Heart left ventricle (tissue), 16 donors: ENCODE measurements around the gene LASP1. TPM values are rescaled to one million over a fixed set of nuclear protein-coding genes. Genes with fewer than 3 reads are reported as not detected.
A peak's percentile ranks its signal among the peaks of the same experiment; 100 is the strongest.
"Not testable (repeated sequence)": the region's sequence is repeated elsewhere in the genome, so short reads cannot be mapped to it uniquely, and the experiment has no call there.

Experiments used
- ATAC-seq, 4 donors: fragments of 200-7000 bp; cut with Tn5 transposase; one replicate each; pipeline ENCODE4 v1.9.1; 2020 to 2022; ENCODE audit warnings: moderate library complexity in 4 of 4, mild to moderate bottlenecking in 3 of 4, moderate number of reproducible peaks in 1 of 4
- DNase-seq, 5 donors: peaks; one replicate each; pipeline ENCODE4 v3.0.0-alpha.2; 2020
- H3K27ac ChIP-seq, 12 donors: fragments of 200-600 bp; sonication (generic) in 4 of 12; one replicate each; pipeline versions ENCODE4 v1.5.0 to v1.8.0; 2016 to 2022; ENCODE audit warnings: mild to moderate bottlenecking in 2 of 12
- H3K27me3 ChIP-seq, 9 donors: fragments of 200-600 bp; sonication (generic) in 2 of 9; one replicate each; pipeline versions ENCODE4 v1.5.1 to v1.8.0; 2016 to 2022; ENCODE audit warnings: mild to moderate bottlenecking in 3 of 9
- H3K36me3 ChIP-seq, 9 donors: fragments of 200-600 bp; sonication (generic) in 2 of 9; one replicate each; pipeline versions ENCODE4 v1.5.0 to v1.8.0; 2018 to 2022; ENCODE audit warnings: mild to moderate bottlenecking in 2 of 9
- H3K4me1 ChIP-seq, 12 donors: fragments of 200-600 bp; sonication (generic) in 4 of 12; one replicate each; pipeline versions ENCODE4 v1.5.0 to v1.8.0; 2016 to 2022; ENCODE audit warnings: mild to moderate bottlenecking in 3 of 12
- H3K4me3 ChIP-seq, 12 donors: fragments of 200-600 bp; sonication (generic) in 4 of 12; one replicate each; pipeline versions ENCODE4 v1.5.0 to v1.8.0; 2017 to 2022; ENCODE audit warnings: mild to moderate bottlenecking in 9 of 12, moderate library complexity in 4 of 12
- H3K9me3 ChIP-seq, 12 donors: fragments of 200-600 bp; sonication (generic) in 4 of 12; one replicate each; pipeline versions ENCODE4 v1.5.0 to v1.8.0; 2016 to 2022; ENCODE audit warnings: mild to moderate bottlenecking in 1 of 12
- CTCF ChIP-seq, 12 donors: fragments of 200-600 bp; sonication (generic) in 4 of 12; IDR thresholded peaks; one replicate each; pipeline versions ENCODE4 v1.5.0 to v1.8.0; 2018 to 2022; ENCODE audit warnings: antibody characterized with exemption in 12 of 12, mild to moderate bottlenecking in 5 of 12
- POLR2A ChIP-seq, 2 donors: fragments of 450-650 bp; IDR thresholded peaks; one replicate each; pipeline ENCODE4 v1.6.1; 2017; ENCODE audit warnings: antibody characterized with exemption in 2 of 2, mild to moderate bottlenecking in 2 of 2, moderate library complexity in 2 of 2
- WGBS, 4 donors: extraction: QIAGEN DNeasy Blood & Tissue Kit in 2 of 4; methylation state at CpG; one replicate each; pipeline versions ENCODE4 v1.1.5 to v1.1.7; 2013 to 2018; 5-methylcytosine and 5-hydroxymethylcytosine counted together
- intact Hi-C, 10 donors: fragments of 100-400 bp; cut with DNase I; formaldehyde crosslinking; loops; one replicate each; pipeline versions ENCODE4 v1.11.1 to v1.14.2; 2022
- polyA plus RNA-seq, 2 donors: library from polyadenylated mRNA; stranded (reverse); fragments of 200-250 nt; gene quantifications; one replicate each; pipeline ENCODE4 v1.2.3, GENCODE V29; 2013
- total RNA-seq, 9 donors: library from RNA; depleted of rRNA in 2 of 9; stranded (reverse); fragments of >200 nt in 2 of 9; fragmentation: NEBNext Ultra II Directional in 3 of 9; extraction: Animal tissue kit (Norgen Biotek cat#: 25700) in 3 of 9; gene quantifications; one replicate each; pipeline versions ENCODE4 v1.1.0 to v1.2.4, GENCODE V29; 2016 to 2023
- donor health status: ischemic (EF 13 %, LVEDD 7.1; RV severe dilation, severe dysfunction).
- donor health status: healthy with polysubstance abuse.
- donor health status: DM: no; HTN: yes; CAD: no.
- donor health status: DM: no; HTN: no; CAD: no.
- donor health status: ischemic (EF 25% LVEDD 6.9; RV normal size, moderate dysfunction).
- donor health status: ischemic (EF 25% LVEDD 5.7; RV mildly dilated, moderate dysfunction).
- donor health status: healthy.
- donor health status: DM: yes; HTN: yes; CAD: no.
- donor health status: ischemic (EF 35%, LVEDD 5.7; RV mildly dilated, moderate dysfunction).
- donor health status: nonischemic (EF 11% LVEDD 7.7; RV severe dilation, severe dysfunction).
- donor health status: DM: yes; HTN: yes; CAD: no.
- donor health status: PGD.
- donor health status: ischemic (EF 29% LVEDD 5.4; RV normal size, mild dysfunction).
- donor health status: nonischemic (EF 23%, LVEDD 6.1; RV moderate dilation, normal function).

The LASP1 gene
- total and polyA plus RNA-seq, 11 donors, result 18.2 to 88.2 (median 26.7) TPM

- Histone ChIP-seq H3K27ac (peak overlapping the region in 11 of 12 donors; percentile 1 to 84 (median 44)), H3K4me1 (peaks cover 3 to 67% (median 47%) of the 10 kb centered on the region in 12 donors), H3K36me3 (peaks cover 0 to 31% (median 23%) of the 10 kb centered on the region in 9 donors), H3K27me3 (no peaks in the 10 kb centered on the region), H3K4me3 (no peak overlapping the region), H3K9me3 (no peaks in the 10 kb centered on the region)
- ATAC-seq (peak; percentile 26 to 70 (median 66)), DNase-seq (peak in 4 of 5 donors; percentile 79 to 89 (median 82))
- 50 to 69% (median 63%) methylated on average over 5 to 6 of the region's 6 CpGs for WGBS, 4 donors
- TF ChIP-seq POLR2A (IDR thresholded peaks at IDR 0.05) (no peak), CTCF (IDR thresholded peaks at IDR 0.05) (no peak)
- intact Hi-C loops, result loop anchor here in 4 of 10 donors (2.0 to 5.0 kb wide), 3 partner anchors 40 to 52 kb away; partner anchors contain the start of gene LASP1 (in 3 of the 4)
Observed at GRCh38 chr17:38922538-38923297, 52.9 kb downstream of the LASP1 start.

- H3K4me1 ChIP-seq, result peaks cover under 1 to 54% (median 34%) of the 10 kb centered on the region in 12 donors
- peak within 1 kb of the TSS in 6 of 12 donors; percentile 9 to 47 (median 24) for H3K4me3 ChIP-seq
- ATAC-seq (peak in 3 of 4 donors; percentile 29 to 52 (median 51)), DNase-seq (peak in 3 of 5 donors; percentile 43 to 75 (median 75))
- H3K27me3 ChIP-seq, result no peaks in the 10 kb centered on the region
- WGBS, 4 donors, result 43 to 57% (median 51%) methylated on average over 13 to 14 of the region's 14 CpGs
- H3K27ac ChIP-seq, result peak within 1 kb of the TSS in 9 of 12 donors; percentile 19 to 79 (median 47)
- peaks cover 0 to 3% (median 0%) of the 10 kb centered on the region in 9 donors for H3K36me3 ChIP-seq
- no peaks in the 10 kb centered on the region for H3K9me3 ChIP-seq
- TF ChIP-seq POLR2A (IDR thresholded peaks at IDR 0.05), result no peak
- TF ChIP-seq CTCF (IDR thresholded peaks at IDR 0.05), result no peak
- intact Hi-C loops, result no loop called here
Observed at GRCh38 chr17:38925263-38925995, 55.6 kb downstream of the LASP1 start, which contains the start of gene LASP1NB. TSS of gene LASP1NB (plus strand) at chr17:38925614.

- peak overlapping the region in 1 of 12 donors; percentile 47 for H3K4me3 ChIP-seq
- no peaks in the 10 kb centered on the region for H3K36me3 ChIP-seq
- ATAC-seq (no peak), DNase-seq (no peak)
- H3K27ac ChIP-seq, result peak overlapping the region in 9 of 12 donors; percentile 11 to 79 (median 47)
- H3K9me3 ChIP-seq, result no peaks in the 10 kb centered on the region
- no peaks in the 10 kb centered on the region for H3K27me3 ChIP-seq
- TF ChIP-seq CTCF (IDR thresholded peaks at IDR 0.05) (no peak), POLR2A (IDR thresholded peaks at IDR 0.05) (no peak)
- intact Hi-C loops, result no loop called here
- H3K4me1 ChIP-seq, result peaks cover 0 to 43% (median 23%) of the 10 kb centered on the region in 12 donors
- WGBS, 4 donors, result 62 to 74% (median 72%) methylated on average over 2 of the region's 2 CpGs
Observed at GRCh38 chr17:38926293-38927070, 56.6 kb downstream of the LASP1 start.

GRCh38 chr17:38930782-38931181, 60.9 kb downstream of the LASP1 start:
- H3K36me3 ChIP-seq, intact Hi-C loops, ATAC-seq, DNase-seq, H3K4me3 ChIP-seq, H3K27me3 ChIP-seq, H3K27ac ChIP-seq, H3K9me3 ChIP-seq: not testable (repeated sequence)
- peaks cover 0 to 13% (median 3%) of the 10 kb centered on the region in 12 donors for H3K4me1 ChIP-seq
- 91 to 95% (median 94%) methylated on average over 19 to 31 of the region's 36 CpGs; no CpG with 5 or more reads in 1 of the 4 donors for WGBS, 4 donors

GRCh38 chr17:38933962-38934361, 64.1 kb downstream of the LASP1 start:
- intact Hi-C loops, DNase-seq, H3K27ac ChIP-seq, H3K4me1 ChIP-seq, H3K4me3 ChIP-seq, H3K27me3 ChIP-seq, H3K36me3 ChIP-seq, H3K9me3 ChIP-seq, ATAC-seq: not testable (repeated sequence)
- 83 to 88% (median 85%) methylated on average over 9 of the region's 9 CpGs for WGBS, 4 donors
